HepG2 (cell line): ENCODE measurements around the gene RABEP1. TPM values are rescaled to one million over a fixed set of nuclear protein-coding genes. Genes with fewer than 3 reads are reported as not detected.
A peak's percentile ranks its signal among the peaks of the same experiment; 100 is the strongest.

Experiments
- ATAC-seq: fragments of 200-7000 bp; cut with Tn5 transposase; 3 replicates; pipeline ENCODE4 v1.9.1; 2020; ENCODE audit warnings: mild to moderate bottlenecking, moderate library complexity
- BruUV-seq: library from RNA; stranded (reverse); fragments of 400-500 nt; replicated peaks from 2 replicates; lab custom pipeline; 2021; lab: Mats Ljungman, UMichigan
- CTCF ChIA-PET: fragments of 300-600 bp; formaldehyde crosslinking; extraction: SDS; loops from one replicate; lab custom pipeline; 2021; ENCODE audit warnings: low total read pairs, inconsistent platforms, low intra/inter-chr PET ratio; lab: Yijun Ruan, JAX
- POLR2A ChIA-PET: fragments of 350-600 bp; sonication (Branson Sonifier 250); formaldehyde crosslinking; loops from one replicate; lab custom pipeline; 2020; ENCODE audit warnings: antibody characterized with exemption, inconsistent platforms; lab: Yijun Ruan, JAX
- DNase-seq: peaks from one replicate; pipeline ENCODE4 v3.0.0-alpha.2; 2015; ENCODE audit warnings: low spot score
- FAIRE-seq: peaks from 3 replicates; lab custom pipeline; 2011; peaks lifted over from hg19 to GRCh38; lab: Jason Lieb, UNC
- H2AFZ ChIP-seq: one replicate; pipeline ENCODE4 v1.6.1; 2011; ENCODE audit warnings: low read length, inconsistent platforms
- H3K27ac ChIP-seq: fragments of 300-600 bp; 3 replicates; pipeline ENCODE4 v1.8.0; 2011; ENCODE audit warnings: mixed run types, mild to moderate bottlenecking, mixed read lengths, low read length, inconsistent platforms; ENCODE audit not compliant: insufficient read depth; ENCODE audit errors: extremely low read length
- H3K27me3 ChIP-seq, 2 experiments: fragments of 200-600 bp in 1 of 2; 2 replicates in 1 of 2; 3 replicates in 1 of 2; pipeline versions ENCODE4 v1.6.0 to v1.8.0; 2011; ENCODE audit warnings: low read length in 2 of 2, mild to moderate bottlenecking in 2 of 2, moderate library complexity in 2 of 2, inconsistent platforms in 1 of 2; ENCODE audit not compliant: insufficient read depth in 2 of 2, control insufficient read depth in 1 of 2
- H3K36me3 ChIP-seq, 2 experiments: fragments of 200-600 bp in 1 of 2; replicated peaks in 1 of 2; 2 replicates in 1 of 2; 3 replicates in 1 of 2; pipeline versions ENCODE4 v1.5.1 to v1.8.0; 2011; ENCODE audit warnings: low read length in 2 of 2, inconsistent platforms in 1 of 2; ENCODE audit not compliant: insufficient read depth in 2 of 2, control insufficient read depth in 1 of 2
- H3K4me1 ChIP-seq: 2 replicates; pipeline ENCODE4 v1.5.1; 2012; ENCODE audit warnings: low read length, inconsistent platforms; ENCODE audit not compliant: insufficient read depth
- H3K4me2 ChIP-seq: 2 replicates; pipeline ENCODE4 v1.6.0; 2011; ENCODE audit warnings: low read depth, low read length, inconsistent platforms
- H3K4me3 ChIP-seq, 3 experiments: fragments of 200-600 bp in 1 of 3; sonication (generic), shearing (Covaris generic) in 1 of 3; replicated peaks in 1 of 3; 2 replicates each; pipeline ENCODE4 v1.5.1; 2011 to 2016; ENCODE audit warnings: low read length in 3 of 3, inconsistent platforms in 2 of 3, low read depth in 2 of 3, mild to moderate bottlenecking in 2 of 3, control low read depth in 1 of 3, mixed read lengths in 1 of 3; ENCODE audit not compliant: insufficient read depth in 1 of 3
- H3K79me2 ChIP-seq: one replicate; pipeline ENCODE4 v1.6.1; 2011; ENCODE audit warnings: low read length, inconsistent platforms; ENCODE audit not compliant: insufficient read depth
- H3K9ac ChIP-seq: 2 replicates; pipeline ENCODE4 v1.6.0; 2011; ENCODE audit warnings: mild to moderate bottlenecking, low read depth, low read length, inconsistent platforms; ENCODE audit not compliant: insufficient read depth
- H3K9me3 ChIP-seq: 2 replicates; pipeline ENCODE4 v1.5.1; 2012; ENCODE audit warnings: mild to moderate bottlenecking, low read length
- H4K20me1 ChIP-seq: 2 replicates; pipeline ENCODE4 v1.6.0; 2011; ENCODE audit warnings: inconsistent platforms, mild to moderate bottlenecking, low read length, moderate library complexity; ENCODE audit not compliant: insufficient read depth
- PRDM4 ChIP-seq: sonication (generic); formaldehyde crosslinking; IDR thresholded peaks from 2 replicates; pipeline ENCODE4 v1.9.0; 2021; ENCODE audit warnings: missing genetic modification reagents, borderline replicate concordance
- RBM22 ChIP-seq: fragments of 200-400 bp; formaldehyde crosslinking; optimal IDR thresholded peaks from 2 replicates; pipeline ENCODE3; 2017; ENCODE audit warnings: mild to moderate bottlenecking, low read length, moderate library complexity
- RBM39 ChIP-seq: fragments of 200-400 bp; formaldehyde crosslinking; IDR thresholded peaks from one replicate; pipeline ENCODE4 v1.6.1; 2018; ENCODE audit warnings: antibody characterized with exemption, mild to moderate bottlenecking, low read depth, low read length; ENCODE audit not compliant: poor library complexity, severe bottlenecking
- RXRA ChIP-seq: sonication (generic); formaldehyde crosslinking; IDR thresholded peaks from 2 replicates; pipeline ENCODE4 v1.5.1; 2020; ENCODE audit warnings: missing genetic modification reagents
- SALL2 ChIP-seq: sonication (generic); formaldehyde crosslinking; IDR thresholded peaks from 2 replicates; pipeline ENCODE4 v1.8.1; 2023; ENCODE audit warnings: mild to moderate bottlenecking, missing genetic modification reagents, inconsistent platforms
- ZBTB10 ChIP-seq: sonication (generic); formaldehyde crosslinking; IDR thresholded peaks from 2 replicates; pipeline ENCODE4 v1.4.0; 2020; ENCODE audit warnings: missing genetic modification reagents, borderline replicate concordance
- ZEB1 ChIP-seq: IDR thresholded peaks from 2 replicates; pipeline ENCODE4 v1.6.1; 2012; ENCODE audit warnings: mild to moderate bottlenecking, low read depth, inconsistent platforms; ENCODE audit not compliant: insufficient replicate concordance
- WGBS: methylation state at CpG from one replicate; pipeline ENCODE4 v1.1.6; 2017; ENCODE audit warnings: low lambda C conversion rate; 5-methylcytosine and 5-hydroxymethylcytosine counted together
- in situ Hi-C: cut with HindIII; loops from 2 replicates; pipeline ENCODE4 v1.10.0; 2017; ENCODE audit warnings: low pct_unique_long_range_greater_than_20kb; ENCODE audit not compliant: extremely low pct_ligation_motif_present
- intact Hi-C: fragments of 100-400 bp; cut with micrococcal nuclease; formaldehyde crosslinking; loops from one replicate; pipeline ENCODE4 v1.10.0; 2022; ENCODE audit not compliant: unreplicated experiment
- polyA plus RNA-seq, 8 experiments: library from polyadenylated mRNA; depleted of rRNA in 3 of 8; stranded (reverse) in 7 of 8; unstranded in 1 of 8; fragments of >200 nt; fragmentation: Illumina TruSeq in 4 of 8; extraction: Trizol in 4 of 8; gene quantifications; 2 replicates each; pipeline versions ENCODE4 v1.2.1 to v1.2.3, GENCODE V29; 2011 to 2016; ENCODE audit warnings: low read depth in 4 of 8, missing spikeins in 1 of 8, mixed read lengths in 1 of 8; ENCODE audit not compliant: insufficient read depth in 1 of 8
- total RNA-seq, 5 experiments: library from RNA; depleted of rRNA; stranded (reverse); fragments of >200 nt; fragmentation: Illumina TruSeq; extraction: Trizol; gene quantifications; 2 replicates each; pipeline ENCODE4 v1.2.3, GENCODE V29; 2016; ENCODE audit warnings: low read depth in 1 of 5
- TF ChIP-seq, protein P1 (sequence below): IDR thresholded peaks from 2 replicates; pipeline ENCODE4 v1.6.1; 2012; ENCODE audit warnings: inconsistent platforms
- TF ChIP-seq, protein P2 (sequence below): sonication (generic); formaldehyde crosslinking; IDR thresholded peaks from 2 replicates; pipeline ENCODE4 v1.8.1; 2022; ENCODE audit warnings: mild to moderate bottlenecking, missing genetic modification reagents
- TF ChIP-seq, protein P3 (sequence below): sonication (generic); formaldehyde crosslinking; IDR thresholded peaks from 2 replicates; pipeline ENCODE4 v1.4.0; 2020; ENCODE audit warnings: missing genetic modification reagents

The RABEP1 gene
- total and polyA plus RNA-seq, 2 of the 13 experiments (the other 11 are each of a cell fraction or from before 2014, with no cell fraction given): 13.7 to 41.5 TPM

- H3K4me3 ChIP-seq: peak within 1 kb of the TSS; percentile 87 to 99 (median 91)
- intact Hi-C loops: loop anchor here (1.0 kb wide), 1 partner anchor 170 kb away; no protein-coding TSS in a partner anchor
- no peaks in the 10 kb centered on the region; the same call in 1 of the 2 replicates for H4K20me1 ChIP-seq
- ChIA-PET POLR2A (interaction anchor here (0.8 to 2.0 kb wide), 11 partner anchors 12 to 138 kb away, joined by 3 to 47 read pairs (median 7); partner anchors contain the start of genes C1QBP, DERL2, MIS12 and RABEP1), CTCF (interaction anchor here (0.6 kb wide), 1 partner anchor 19 kb away, joined by 3 read pairs; the partner anchor contains the start of gene C1QBP)
- peaks cover 14 to 40% of the 10 kb centered on the region in 2 experiments for H3K36me3 ChIP-seq
- H3K4me1 ChIP-seq: peaks cover 51% of the 10 kb centered on the region
- 0% methylated on average over 17 of the region's 49 CpGs for WGBS
- H3K27ac ChIP-seq: peak within 1 kb of the TSS; percentile 85
- peaks cover 66% of the 10 kb centered on the region for H3K79me2 ChIP-seq
- no TSS peak for BruUV-seq
- in situ Hi-C loops: no loop called here
- FAIRE-seq: peak; percentile 68
- H3K9ac ChIP-seq: peak within 1 kb of the TSS; percentile 92
- no peaks in the 10 kb centered on the region; a peak in 1 of 5 replicates for H3K27me3 ChIP-seq
- DNase-seq: peak; percentile 97
- ATAC-seq: peak; percentile 98
- peak within 1 kb of the TSS; percentile 98 for H2AFZ ChIP-seq
- no peaks in the 10 kb centered on the region for H3K9me3 ChIP-seq
- H3K4me2 ChIP-seq: peak within 1 kb of the TSS; percentile 92
- no peak for TF ChIP-seq ZBTB10 (CRISPR knock-in tag)
- TF ChIP-seq RBM39: peak; percentile 56
- TF ChIP-seq RXRA: peak; percentile 36; the same call in 1 of the 2 replicates
- TF ChIP-seq ZEB1: no peak
- TF ChIP-seq SALL2: 0 out of 2 replicates have a peak, but pooled peaks have one; percentile 42
- no peak for TF ChIP-seq PRDM4 (CRISPR knock-in tag)
- no peak for TF ChIP-seq RBM22
- TF ChIP-seq, protein P1, sequence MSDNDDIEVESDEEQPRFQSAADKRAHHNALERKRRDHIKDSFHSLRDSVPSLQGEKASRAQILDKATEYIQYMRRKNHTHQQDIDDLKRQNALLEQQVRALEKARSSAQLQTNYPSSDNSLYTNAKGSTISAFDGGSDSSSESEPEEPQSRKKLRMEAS: no peak
- TF ChIP-seq, protein P2, sequence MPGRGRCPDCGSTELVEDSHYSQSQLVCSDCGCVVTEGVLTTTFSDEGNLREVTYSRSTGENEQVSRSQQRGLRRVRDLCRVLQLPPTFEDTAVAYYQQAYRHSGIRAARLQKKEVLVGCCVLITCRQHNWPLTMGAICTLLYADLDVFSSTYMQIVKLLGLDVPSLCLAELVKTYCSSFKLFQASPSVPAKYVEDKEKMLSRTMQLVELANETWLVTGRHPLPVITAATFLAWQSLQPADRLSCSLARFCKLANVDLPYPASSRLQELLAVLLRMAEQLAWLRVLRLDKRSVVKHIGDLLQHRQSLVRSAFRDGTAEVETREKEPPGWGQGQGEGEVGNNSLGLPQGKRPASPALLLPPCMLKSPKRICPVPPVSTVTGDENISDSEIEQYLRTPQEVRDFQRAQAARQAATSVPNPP (CRISPR knock-in tag): no peak
- TF ChIP-seq, protein P3, sequence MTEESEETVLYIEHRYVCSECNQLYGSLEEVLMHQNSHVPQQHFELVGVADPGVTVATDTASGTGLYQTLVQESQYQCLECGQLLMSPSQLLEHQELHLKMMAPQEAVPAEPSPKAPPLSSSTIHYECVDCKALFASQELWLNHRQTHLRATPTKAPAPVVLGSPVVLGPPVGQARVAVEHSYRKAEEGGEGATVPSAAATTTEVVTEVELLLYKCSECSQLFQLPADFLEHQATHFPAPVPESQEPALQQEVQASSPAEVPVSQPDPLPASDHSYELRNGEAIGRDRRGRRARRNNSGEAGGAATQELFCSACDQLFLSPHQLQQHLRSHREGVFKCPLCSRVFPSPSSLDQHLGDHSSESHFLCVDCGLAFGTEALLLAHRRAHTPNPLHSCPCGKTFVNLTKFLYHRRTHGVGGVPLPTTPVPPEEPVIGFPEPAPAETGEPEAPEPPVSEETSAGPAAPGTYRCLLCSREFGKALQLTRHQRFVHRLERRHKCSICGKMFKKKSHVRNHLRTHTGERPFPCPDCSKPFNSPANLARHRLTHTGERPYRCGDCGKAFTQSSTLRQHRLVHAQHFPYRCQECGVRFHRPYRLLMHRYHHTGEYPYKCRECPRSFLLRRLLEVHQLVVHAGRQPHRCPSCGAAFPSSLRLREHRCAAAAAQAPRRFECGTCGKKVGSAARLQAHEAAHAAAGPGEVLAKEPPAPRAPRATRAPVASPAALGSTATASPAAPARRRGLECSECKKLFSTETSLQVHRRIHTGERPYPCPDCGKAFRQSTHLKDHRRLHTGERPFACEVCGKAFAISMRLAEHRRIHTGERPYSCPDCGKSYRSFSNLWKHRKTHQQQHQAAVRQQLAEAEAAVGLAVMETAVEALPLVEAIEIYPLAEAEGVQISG (CRISPR knock-in tag): no peak
Observed at GRCh38 chr17:5419356-5419958, 137.4 kb downstream of the RABEP1 start, which contains the start of gene NUP88. Gene NUP88, minus strand, starts transcription at chr17:5419662. Its CDS starts 12 bp downstream, at chr17:5419650.
